ENCODE results near the gene AADACL3.
A peak's percentile ranks its signal among the peaks of the same experiment; 100 is the strongest.

Gene AADACL3

DNA sequence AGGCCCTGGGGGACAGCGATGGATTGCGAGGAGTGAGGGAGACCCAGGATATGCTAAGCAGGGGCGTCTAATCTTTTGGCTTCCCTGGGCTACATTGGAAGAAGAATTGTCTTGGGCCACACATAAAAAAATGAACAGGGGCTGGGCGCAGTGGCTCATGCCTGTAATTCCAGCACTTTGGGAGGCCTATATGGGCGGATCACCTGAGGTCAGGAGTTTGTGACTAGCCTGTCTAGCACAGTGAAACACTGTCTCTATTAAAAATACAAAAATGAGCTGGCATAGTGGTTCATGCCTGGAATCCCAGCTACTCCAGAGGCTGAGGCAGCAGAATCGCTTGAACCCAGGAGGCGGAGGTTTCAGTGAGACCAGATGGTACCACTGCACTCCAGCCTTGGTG is 46.9 kb downstream of the AADACL3 start:
- CTCF ChIA-PET: no interaction called here

DNA sequence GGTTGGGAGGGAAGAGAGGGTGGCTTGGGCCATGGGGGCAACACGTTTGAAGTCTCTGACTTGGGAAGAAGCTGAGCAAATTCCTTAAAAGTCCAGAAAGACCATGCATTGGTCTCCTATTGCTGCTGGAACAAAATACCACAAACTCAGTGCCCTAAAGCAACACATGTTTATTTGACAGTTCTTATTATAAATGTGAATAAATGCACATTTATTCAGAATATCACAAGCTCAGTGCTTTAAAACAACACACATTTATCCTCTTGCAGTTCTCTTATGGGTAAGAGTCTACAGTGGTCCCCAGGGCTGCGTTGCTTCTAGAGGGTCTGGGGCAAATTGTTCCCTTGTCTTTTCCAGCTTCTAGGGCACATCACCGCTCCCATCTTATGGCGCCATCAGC is 47.6 kb downstream of the AADACL3 start:
- no peak for DNase-seq (ENCODE audit: extremely low spot score)
- TF ChIP-seq, protein P1, sequence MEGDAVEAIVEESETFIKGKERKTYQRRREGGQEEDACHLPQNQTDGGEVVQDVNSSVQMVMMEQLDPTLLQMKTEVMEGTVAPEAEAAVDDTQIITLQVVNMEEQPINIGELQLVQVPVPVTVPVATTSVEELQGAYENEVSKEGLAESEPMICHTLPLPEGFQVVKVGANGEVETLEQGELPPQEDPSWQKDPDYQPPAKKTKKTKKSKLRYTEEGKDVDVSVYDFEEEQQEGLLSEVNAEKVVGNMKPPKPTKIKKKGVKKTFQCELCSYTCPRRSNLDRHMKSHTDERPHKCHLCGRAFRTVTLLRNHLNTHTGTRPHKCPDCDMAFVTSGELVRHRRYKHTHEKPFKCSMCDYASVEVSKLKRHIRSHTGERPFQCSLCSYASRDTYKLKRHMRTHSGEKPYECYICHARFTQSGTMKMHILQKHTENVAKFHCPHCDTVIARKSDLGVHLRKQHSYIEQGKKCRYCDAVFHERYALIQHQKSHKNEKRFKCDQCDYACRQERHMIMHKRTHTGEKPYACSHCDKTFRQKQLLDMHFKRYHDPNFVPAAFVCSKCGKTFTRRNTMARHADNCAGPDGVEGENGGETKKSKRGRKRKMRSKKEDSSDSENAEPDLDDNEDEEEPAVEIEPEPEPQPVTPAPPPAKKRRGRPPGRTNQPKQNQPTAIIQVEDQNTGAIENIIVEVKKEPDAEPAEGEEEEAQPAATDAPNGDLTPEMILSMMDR (IDR thresholded peaks at IDR 0.05; ENCODE audit: control extremely low read depth, extremely low read depth, low read depth, missing control alignments): no peak
- ChIA-PET CTCF (interaction anchor here (0.7 kb wide), 1 partner anchor 12 kb away, joined by 3 read pairs; no protein-coding TSS in a partner anchor), POLR2A (no interaction called here)

More for the DNA sequence above, 46.9 kb downstream of the AADACL3 start:
- no peak for DNase-seq (ENCODE audit: extremely low spot score)
- POLR2A ChIA-PET: no interaction called here
- TF ChIP-seq, protein P1 (IDR thresholded peaks at IDR 0.05; ENCODE audit: control extremely low read depth, extremely low read depth, low read depth, missing control alignments): no peak

DNA sequence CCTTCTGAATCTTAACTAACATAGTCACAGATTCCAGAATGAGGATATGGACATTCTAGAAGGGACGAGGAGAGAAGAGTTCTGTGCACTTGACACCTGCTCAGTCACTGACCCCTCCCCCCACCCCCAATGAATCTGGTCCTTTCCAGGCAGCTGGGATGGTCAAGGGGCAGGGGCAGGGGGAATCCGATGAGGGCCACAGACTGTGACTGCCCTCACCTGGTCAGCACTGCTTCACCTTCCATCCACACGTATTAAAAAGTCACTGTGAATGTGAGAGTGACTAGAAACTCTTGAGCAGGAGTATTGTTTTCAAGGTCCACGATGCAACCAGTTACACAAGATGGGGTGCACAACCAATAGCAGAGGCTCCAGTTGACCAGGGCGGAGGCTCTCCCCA is 48.1 kb downstream of the AADACL3 start:
- POLR2A ChIA-PET: interaction anchor here (0.6 kb wide), 1 partner anchor 854 kb away, joined by 6 read pairs; no protein-coding TSS in a partner anchor
- CTCF ChIA-PET: interaction anchor here (0.7 to 1.0 kb wide), 2 partner anchors 12 kb away, joined by 3 read pairs; no protein-coding TSS in a partner anchor
- TF ChIP-seq, protein P1 (IDR thresholded peaks at IDR 0.05; ENCODE audit: control extremely low read depth, extremely low read depth, low read depth, missing control alignments): no peak
- DNase-seq (ENCODE audit: extremely low spot score): no peak

DNA sequence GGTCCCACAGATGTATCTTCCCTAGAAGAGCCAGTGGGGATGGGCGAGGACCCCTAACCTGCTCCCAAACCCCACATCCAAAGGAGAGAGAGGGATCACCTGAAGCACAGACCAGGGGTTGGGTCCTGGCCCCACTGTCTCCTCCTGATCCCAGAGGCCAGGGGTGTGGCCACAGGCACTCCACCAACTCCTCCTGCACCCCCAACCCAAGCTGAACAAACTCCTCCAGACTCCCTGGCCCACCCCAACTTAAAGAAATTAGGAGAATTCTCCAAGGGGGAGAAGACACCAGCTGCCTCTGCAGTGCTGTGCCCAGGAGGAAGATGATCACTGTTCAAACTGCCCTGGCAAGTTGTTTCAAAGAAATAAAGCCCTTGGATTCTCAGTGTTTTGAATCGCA is 53.1 kb downstream of the AADACL3 start:
- POLR2A ChIA-PET: no interaction called here
- peak; percentile 1 for DNase-seq (ENCODE audit: extremely low spot score)

DNA sequence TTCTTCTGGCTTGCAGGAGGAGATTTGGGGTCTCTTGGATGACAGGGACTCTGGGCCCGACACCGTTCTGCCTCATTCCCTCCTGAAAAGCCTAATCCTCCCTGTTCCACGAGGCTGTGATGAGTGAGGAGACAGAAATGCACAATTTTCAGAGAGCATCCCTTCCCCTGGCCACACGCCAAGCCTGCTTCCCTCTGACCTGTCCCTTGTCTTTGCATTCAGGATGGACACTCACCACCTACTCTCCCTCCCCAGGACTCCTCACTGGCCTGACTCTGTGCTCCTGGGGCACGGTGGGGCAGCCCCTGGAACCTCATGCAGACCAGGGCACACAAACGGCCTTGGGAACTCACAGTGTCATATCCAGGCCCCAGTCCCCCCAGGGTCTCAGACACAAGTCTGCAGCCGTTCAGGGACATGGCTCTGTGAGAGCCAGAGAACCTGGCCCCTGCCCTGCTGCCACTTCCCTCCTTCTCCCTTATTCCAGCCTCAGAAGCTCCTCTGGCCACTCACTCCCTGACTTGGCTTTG is 54.1 kb downstream of the AADACL3 start:
- peak; percentile 2 for DNase-seq (ENCODE audit: extremely low spot score)
- ChIA-PET POLR2A (no interaction called here), CTCF (no interaction called here)
- TF ChIP-seq, protein P1 (IDR thresholded peaks at IDR 0.05; ENCODE audit: control extremely low read depth, extremely low read depth, low read depth, missing control alignments): no peak

More for the DNA sequence above, 53.1 kb downstream of the AADACL3 start:
- TF ChIP-seq, protein P1 (IDR thresholded peaks at IDR 0.05; ENCODE audit: control extremely low read depth, extremely low read depth, low read depth, missing control alignments): no peak
- CTCF ChIA-PET: no interaction called here

DNA sequence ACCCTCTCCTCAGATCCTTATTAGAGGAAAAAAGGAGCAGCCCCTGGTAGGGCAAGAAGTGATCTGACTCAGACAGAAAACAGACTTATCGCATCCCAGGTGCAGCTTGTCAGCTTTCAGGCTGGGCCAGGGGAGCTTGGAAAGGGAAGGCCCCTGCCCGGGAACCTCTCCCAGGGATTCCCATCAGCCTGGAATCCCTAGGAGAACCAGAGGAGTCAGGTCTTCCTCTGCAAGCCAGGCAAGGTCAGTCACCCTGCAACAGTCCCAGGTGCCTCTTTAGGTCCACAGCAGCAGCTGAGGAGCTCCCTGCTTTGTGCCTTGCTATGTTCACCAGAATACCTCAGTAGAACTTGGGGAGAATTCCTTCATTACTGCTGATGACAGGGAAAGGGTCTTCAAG is 54.7 kb downstream of the AADACL3 start:
- ChIA-PET CTCF (no interaction called here), POLR2A (no interaction called here)
- TF ChIP-seq, protein P1 (IDR thresholded peaks at IDR 0.05; ENCODE audit: control extremely low read depth, extremely low read depth, low read depth, missing control alignments): no peak
- DNase-seq (ENCODE audit: extremely low spot score): peak; percentile 1
